Amniotic stem cell (primary cell): ENCODE measurements around the gene PGS1.
"Not testable (repeated sequence)": the region's sequence is repeated elsewhere in the genome, so short reads cannot be mapped to it uniquely, and the experiment has no call there.

Experiments used
- DNase-seq: peaks from one replicate; lab custom pipeline; 2025; lab: John Stamatoyannopoulos, UW

Gene PGS1

DNA sequence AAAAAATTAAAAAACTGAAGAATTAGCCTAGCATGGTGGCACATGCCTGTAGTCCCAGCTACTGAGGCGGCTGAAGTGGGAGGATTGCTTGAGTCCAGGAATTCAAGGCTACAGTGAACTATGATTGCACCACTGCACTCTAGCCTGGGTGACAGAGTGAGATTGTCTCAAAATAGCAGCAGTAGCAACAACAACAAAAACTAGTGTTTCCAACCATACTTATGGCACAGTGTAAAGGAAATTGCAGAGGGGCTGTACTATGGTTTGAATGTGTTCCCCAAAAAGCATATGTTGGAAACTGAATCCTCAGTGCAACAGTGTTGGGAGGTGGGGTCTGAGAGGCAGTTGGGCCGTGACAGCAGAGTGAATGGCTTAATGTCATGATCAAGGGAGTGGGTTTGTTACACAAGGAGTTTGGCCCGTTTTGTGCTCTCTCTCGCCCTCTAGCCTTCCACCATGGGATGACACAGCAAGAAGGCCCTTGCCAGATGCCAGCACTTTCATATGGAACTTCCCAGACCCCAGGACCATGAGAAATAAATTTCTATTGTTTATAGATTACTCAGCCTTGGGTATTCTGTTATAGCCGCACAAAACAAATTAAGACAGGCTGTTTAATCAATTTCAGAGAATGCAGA, 70.0 kb downstream of the PGS1 start:
- DNase-seq: no peak

DNA sequence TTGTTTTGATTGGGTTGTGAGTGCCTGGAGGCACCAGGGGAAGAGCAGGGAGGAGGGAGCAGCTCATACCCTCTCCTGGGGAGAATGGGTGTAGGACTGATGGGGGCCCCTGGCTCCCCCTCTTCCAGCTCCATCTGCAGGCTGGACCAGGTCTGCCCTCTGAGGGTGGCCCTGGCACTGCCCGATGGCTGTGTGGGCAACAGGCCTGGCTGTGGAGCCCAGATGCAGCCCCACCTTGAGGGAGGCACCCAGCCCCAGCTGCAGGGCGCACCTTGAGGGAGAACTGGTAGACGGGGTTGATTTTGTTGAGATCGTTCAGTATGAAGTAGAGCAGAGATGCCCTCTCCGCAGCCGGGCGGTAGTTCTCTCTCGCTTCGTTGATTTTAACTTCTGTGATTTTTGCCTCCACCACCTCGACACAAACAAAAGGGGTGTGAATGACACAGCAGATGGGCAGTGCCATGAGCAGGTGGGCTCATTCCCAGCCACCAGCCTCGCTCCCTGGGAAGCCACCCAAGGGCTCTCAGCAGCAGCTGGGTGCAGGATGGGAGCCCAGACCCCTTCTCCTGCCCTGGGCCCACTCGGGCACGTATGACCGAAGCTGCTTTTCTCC, 71.6 kb downstream of the PGS1 start:
- DNase-seq: no peak

DNA sequence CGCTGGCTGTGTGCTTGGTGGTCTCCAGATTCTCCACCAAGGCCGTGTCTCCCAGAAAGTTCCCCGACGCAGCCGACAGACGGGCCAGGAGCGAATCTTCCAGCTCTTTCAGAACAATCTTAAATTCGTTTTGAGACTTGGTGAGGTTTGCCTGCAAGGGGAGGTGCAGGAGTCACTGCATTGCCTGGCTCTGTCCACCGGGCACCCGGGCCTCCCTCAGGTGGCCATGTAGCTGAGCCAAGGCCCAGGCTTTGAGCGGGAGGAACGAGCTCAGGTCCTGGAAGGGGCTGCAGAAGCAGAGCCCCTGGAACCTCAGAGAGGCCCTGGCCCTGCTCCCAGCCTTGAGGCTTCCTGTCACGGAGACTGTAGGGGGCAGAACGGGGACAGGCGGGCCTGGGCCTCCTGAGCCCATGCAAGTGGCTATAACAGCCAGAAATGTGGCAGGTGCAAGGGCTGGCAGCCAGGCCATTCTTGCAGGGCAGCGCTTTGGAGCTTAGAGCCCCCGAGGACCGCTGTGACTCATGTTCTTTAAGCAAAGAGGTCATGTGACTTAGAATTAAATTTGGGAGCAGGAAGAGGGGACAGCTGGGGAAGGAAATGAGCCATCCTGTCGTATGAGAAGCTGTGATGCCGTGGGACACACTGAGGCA, 72.4 kb downstream of the PGS1 start:
- DNase-seq: no peak

DNA sequence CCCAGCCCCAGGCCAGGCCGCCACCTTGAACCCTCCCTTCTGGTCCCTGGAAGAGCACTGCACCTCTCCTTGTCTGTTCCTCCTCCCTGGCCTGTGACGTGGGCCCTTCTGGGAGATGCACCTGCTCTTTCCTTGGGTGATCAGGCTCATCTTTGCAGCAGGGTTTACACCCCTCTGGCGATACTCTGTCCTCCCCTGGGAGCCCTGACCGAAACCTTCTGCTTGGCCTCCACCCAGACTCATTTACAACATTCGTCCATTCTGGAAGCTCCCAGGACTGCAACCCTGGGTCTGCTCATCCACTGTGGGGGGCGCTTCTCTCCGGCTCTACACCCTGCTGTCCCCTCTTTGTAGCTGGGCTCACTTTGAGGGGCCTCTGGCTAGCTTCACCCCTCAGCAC, 73.3 kb downstream of the PGS1 start:
- no peak for DNase-seq

DNA sequence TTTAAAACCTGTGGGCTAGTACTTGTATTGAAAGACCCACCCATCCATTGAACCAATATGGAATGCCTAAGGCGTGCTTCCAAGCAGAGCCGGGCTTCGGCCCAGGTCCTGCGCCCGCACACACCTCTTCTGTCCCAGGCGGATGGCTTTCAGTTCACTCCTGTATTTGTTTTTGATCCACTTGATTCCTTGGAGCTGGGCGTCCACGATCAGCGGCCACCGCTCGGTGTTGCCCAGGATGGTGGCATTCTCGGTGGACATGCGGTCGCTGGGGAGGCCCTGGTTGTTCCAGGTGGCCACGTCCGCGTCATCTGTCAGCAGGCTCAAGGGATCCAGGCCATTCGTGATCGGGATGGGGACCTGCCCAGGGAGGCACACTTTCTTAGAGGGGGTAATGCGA, 75.9 kb downstream of the PGS1 start:
- no peak for DNase-seq

DNA sequence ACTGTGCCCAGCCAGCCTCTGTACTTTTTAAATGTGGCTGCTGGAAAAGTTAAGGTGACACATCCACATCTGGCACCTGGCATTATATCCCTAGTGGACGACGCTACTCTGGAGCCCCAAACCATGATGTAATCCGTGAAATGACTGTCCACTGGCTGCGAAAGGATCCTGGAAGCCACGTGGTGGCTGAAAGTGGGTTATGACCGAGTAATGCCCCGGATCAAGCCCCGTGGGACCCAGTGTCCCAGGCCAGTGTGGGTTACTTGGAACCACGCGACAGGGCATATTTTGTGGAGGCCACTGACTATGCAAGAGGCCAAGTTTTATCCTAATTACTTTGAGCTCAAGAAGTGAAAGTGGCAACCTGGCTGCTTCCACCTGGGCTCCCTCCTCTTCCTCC, 79.6 kb downstream of the PGS1 start:
- DNase-seq: no peak

DNA sequence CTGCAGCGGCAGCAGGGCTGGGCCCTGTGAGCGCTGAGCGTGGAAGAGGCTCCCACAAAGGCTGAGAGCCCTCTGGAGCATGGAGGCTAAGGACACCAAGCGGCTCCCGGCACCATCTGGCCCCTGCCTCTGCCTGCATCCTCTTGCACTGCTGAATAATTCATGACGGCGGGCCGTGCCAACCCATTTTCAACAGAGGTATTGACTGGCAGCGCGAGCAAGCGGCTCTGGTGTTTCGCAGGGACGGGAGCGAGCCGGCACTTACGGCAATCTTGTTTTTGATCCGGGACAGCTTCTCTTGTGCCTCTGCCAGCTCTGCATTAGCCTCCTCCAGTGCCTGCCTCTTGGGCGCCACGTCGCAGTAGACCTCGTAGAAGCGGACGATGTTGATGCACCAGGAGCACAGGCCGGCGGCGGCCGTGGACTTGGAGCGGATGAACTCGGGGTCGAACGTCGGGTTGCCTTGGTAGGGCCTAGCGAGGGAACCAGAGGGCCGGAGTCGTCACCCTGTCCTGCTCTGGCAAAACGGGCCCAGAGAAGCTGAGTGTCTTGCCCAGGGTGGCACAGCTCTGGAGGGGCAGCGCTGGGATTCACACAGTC, 80.4 kb downstream of the PGS1 start:
- DNase-seq: no peak

DNA sequence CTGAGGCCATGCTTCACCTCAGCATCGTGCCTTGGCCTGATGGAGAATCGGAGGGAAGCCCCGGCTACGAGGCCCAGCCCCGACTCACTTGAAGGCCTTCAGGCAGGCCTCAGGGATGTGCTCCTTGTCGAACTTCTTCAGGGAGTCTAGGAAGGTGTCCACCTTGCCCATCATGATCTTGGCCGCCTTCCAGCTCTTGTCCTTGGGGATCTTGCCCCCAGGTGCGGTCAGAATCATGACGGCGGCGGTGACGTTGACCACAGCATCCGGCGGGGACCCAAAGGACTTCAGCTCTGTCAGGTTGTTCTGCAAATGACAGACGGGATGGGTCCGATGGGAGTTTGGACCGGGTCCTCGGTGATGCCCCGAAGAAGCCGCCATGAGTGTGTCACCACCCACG, 81.2 kb downstream of the PGS1 start:
- no peak for DNase-seq

DNA sequence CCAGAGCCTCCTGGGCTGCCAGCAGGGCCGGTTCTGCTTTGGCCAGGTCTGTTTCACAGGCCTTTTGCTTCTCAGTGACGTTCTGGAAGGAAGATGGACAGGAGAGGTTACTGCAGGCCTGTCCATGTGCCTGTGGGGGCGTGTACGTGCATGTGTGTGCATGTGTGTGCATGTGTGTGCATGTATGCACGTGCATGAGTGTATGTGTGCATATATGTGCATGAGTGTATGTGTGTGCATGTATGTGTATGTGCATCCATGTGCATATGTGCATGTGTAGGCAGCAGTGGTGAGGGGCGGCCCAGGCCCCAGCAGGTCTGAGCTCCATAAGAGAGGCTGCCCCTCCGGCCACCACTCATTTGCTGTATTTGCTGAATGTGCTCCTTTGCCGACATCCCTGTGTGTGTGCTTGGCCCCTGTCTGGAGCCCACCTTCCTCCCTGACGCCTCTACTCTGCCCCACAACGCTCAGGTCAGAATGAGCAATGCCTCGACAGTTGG, 81.8 kb downstream of the PGS1 start:
- no peak for DNase-seq

DNA sequence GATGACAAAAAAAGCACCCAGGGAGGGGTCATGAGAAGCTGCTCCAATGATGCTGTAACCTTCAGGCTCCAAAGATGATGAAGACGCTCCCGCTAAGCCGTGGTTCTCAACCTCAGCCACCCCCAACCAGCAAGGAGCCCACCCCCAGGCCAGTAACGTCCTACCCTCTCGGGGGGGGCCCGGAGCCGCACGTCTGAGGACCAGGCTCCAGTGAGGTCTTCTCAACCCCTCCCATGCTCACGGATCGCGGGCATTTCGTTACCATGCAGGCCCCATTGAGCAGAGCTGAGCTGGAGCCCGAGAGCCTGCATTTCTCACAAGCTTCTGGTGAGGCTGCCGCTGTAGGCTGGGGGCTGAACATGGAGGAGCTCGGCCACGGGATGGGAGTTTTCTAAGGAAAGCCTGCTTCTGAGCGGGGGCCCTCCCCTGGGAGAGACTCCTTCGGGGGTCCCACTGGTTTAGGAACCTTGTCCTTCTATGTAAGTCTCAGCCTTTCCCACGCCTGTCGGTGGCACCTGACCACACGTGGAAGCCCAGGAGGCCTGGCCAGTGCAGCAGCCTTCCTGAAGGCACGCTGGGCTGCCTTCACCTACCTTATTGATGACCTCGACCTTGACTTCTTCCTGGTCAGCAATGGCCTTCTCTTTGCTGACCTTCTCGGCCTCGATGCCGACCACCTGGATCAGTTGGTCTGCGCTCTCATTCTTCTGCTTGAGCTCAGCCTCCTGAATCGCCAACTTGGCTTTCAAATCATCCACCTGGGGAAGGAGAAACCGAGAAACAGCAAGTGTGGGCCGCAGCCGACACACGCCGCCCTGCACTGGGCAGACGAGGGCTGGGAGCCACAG, 82.7 kb downstream of the PGS1 start:
- no peak for DNase-seq

DNA sequence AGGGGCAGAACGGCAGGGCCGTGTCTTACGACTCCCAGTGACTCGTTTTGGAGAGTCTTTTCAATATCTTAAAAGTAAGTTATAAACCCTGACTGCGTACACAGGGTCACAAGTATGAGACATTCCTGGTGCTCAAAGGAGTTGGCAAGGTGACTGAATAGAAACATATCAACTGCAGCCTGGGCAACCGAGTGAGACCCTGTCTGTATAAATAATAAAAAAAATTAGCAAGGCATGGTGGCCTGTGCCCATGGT, 83.3 kb downstream of the PGS1 start:
- DNase-seq: no peak

DNA sequence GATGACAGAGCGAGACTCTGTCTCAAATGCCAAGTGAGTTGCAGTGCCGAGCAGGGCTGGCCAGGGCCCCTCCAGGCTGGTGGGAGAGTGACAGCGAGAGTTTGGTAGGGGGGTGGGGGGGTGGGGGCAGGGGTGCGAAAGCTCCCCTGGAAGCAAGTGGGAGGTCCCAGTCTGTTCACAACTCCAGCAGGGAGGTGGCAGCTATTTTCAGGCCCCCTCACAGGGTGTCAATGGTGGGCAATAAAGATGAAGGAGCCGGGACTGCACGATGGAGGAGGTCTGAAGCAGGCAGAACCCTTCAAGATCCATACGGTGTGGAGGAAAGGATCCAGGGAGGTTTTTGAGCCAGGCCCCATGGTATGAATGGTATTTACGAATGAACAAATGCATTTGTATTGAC, 83.7 kb downstream of the PGS1 start:
- DNase-seq: no peak

DNA sequence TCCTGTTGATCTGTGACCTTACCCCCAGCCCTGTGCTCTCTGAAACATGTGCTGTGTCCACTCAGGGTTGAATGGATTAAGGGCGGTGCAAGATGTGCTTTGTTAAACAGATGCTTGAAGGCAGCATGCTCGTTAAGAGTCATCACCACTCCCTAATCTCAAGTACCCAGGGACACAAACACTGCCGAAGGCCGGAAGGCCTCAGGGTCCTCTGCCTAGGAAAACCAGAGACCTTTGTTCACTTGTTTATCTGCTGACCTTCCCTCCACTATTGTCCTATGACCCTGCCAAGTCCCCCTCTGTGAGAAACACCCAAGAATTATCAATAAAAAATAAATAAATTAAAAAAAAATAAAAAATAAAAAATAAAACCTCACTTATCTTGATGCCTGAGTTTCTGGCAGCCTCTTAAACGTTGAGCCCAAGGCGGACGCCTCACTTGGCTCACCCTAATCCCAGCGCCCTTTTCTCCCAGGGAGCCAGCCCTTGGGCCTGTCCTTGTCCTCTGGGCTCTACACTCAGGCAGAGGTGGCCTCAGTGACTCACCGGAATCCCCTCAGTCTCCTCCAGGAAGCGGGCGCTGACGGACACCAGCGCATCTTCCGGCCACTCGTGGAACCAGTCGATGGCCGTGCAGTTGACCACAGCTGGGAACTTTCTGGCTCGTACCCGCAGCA, 87.8 kb downstream of the PGS1 start:
- DNase-seq: not testable (repeated sequence)

DNA sequence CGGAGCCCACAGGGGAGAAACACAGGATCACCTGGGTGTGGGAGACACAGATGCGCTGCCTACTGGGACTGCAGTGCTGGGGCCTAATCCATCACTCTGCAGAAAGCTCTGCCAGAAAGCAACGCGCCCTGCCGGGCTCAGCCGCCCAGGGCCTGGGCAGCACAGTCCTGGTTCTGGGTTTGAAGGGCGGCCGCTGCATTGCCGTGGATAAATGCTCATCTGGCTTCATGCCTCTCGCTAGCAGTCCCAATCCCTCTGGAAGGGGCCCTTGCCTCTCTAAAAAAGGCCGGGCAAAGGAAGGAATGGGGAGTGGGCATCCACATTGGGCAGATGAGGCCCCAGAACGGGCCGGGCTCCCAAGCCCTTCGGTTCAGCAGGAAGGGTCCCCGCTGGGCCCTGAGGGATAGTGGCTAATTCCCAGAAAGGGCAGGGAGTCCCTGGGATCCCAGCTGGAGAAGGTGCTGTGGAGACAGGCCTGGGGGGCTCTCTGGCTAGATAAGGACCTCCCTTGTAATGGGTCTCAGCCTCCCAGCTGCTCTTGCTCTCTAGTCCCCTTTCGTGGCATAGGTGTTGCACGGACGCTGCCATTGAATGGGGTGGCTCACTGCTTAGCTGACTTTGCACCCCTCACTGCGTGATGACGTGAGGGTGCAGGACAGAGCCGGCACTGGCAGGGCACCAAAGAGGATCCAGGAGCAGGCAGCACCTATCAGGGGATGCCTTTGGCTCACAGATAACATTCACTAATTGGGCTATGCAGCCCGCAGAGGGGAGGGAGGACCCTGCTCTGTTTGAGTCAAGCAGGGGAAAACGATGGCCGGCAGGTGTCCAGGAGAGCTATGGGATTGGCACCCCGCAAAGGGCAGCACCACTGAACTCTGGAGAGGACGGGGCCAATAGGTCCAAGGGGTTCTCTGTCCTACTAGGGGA, 88.6 kb downstream of the PGS1 start:
- no peak for DNase-seq

DNA sequence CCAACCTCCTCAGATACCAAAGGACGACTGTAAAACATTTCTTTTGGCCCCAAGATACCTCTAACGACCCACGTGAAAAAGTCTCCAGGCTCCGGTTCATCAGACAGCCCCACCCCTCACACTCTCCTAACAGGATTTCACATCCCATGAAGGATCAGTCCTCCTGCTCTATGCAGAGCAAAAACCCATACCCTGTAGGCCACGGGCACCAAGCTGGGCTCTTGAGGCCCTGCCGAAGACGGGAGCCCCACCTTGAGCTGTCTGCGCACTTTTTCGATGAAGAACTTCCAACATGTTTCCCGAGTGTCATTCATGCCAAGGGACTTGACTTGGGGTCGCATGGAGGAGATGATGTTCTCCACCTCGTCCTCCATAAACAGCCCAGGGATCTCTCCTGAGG, 89.9 kb downstream of the PGS1 start:
- no peak for DNase-seq

DNA sequence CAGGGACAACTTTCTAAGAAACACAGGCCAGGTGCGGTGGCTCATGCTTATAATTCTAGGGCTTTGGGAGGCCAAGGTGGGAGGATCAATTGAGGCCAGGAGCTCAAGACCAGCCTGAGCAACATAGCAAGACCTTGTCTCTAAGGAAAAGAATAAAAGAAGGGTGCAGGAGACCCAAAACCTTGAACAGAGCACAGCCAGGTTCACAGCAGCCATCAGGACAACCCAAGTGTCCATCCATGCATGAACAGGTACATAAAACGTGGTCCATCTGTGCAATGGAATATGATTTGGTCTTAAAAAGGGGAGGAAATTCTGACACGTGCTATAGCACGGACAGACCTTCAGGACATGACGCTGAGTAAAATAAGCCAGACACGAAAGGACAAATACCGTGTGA, 91.0 kb downstream of the PGS1 start:
- no peak for DNase-seq

DNA sequence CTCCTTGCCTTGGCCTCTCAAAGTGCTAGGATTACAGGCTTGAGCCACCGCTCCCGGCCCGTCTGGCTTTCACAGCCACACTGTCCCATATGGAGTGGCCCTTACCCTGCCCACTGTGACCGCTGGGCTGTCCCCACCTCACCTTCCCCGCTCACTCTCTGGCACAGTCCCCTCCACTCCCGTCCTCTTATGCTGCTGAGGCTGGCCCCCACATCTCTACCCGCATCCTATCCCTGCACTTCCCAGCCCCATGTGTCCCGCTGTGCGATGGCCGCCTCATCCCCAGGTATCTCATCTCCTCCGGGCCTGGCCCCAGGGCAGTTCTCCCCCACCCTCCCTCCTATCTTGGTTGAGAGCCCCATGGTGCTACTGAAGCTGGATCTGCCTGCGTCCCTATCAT, 93.2 kb downstream of the PGS1 start:
- DNase-seq: no peak

DNA sequence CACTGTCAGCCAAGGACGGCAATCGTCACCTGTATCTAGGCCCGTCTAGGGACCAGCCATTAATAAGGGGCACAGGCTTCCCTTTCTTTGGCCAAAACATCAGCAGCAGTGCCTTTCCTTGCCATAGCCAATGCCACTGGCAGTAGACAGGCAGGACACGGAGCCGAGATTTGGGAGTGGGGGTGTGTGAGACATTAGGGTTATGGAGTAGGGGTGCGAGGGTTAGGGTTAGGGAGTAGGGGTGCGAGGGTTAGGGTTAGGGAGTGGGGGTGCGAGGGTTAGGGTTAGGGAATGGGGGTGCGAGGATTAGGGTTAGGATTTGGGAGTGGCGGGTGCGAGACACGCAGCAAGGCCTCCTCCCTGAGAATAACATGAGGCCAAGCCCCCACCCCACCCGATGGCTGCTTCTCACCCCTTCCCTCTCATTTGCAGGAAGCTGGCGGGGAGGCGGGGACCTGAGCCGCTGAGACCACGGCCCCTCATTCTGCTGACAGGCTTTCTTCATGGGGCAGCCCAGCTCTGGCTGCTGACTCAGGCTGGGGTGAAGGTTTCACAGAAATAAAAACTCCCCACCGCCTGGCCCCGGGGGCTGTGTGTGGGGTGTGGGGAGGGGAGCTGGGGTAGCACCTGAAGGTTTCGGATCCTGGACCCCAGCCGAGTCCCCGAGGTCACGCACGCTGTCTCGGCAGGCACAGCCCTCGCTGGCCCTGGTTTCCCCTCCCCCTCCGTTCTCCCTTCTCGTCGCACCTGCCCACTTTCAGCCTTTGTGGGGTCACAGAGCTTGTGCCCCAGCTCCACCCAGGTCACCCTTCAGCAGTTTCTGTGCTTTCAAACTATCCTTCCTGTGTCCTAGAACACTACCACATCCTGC, 93.8 kb downstream of the PGS1 start:
- no peak for DNase-seq

DNA sequence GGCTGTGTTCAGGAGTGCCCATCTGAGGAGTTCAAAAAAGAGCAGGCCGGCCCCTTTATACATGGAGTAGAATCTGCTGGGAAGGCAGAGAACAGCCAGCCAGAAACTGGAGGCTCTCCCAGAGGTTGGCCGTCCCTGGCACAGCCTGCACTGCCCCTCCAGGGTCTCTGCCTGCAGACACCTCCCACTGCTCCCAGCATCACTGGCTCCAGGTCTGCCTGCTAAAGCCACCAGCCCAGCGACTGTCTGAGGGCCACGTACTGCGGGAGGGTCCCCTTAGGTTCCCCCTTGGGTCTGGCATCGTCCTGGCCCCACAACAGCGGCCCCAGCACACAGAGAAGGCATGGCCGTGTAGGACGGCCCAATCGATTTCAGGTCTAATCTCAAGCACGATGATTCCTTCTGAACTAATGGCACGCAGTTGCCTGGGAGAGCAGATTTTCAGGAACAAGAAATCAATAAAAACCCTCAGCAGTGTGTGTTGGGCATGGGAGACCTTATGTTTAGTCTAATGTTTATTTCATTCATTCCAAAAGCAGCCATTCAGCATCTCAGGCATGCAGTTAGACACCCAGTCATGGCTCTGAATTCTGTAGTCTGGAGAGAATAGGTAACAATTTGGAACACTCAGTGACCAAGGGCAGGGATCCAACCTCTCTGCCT, 95.6 kb downstream of the PGS1 start:
- DNase-seq: no peak
